ENCODE measurements around the gene AGRN. TPM values are rescaled to one million over a fixed set of nuclear protein-coding genes. Genes with fewer than 3 reads are reported as not detected.

AGRN gene
- total RNA-seq, 5 donors from 2014 or later (not counting 1 experiment from before 2014, with no cell fraction given) = 6.0 to 16.3 (median 9.9) TPM

GRCh38 chr1:998995-999724, 20.8 kb upstream of the AGRN start:
- Histone ChIP-seq H3K27me3 (replicated peaks in 1 of 2; ENCODE audit: control insufficient read depth in 2 of 2, extremely low read depth in 1 of 2, insufficient read depth in 2 of 2, low read length in 1 of 2) (peaks cover 2 to 87% of the 10 kb centered on the region in 2 experiments), H3K9me3 (no peaks in the 10 kb centered on the region), H3K27ac (ENCODE audit: low read length) (no peak overlapping the region), H3K4me3 (ENCODE audit: control insufficient read depth in 1 of 2, extremely low read depth in 1 of 2, low read length in 1 of 2) (peak overlapping the region; percentile 12 to 57), H3K36me3 (ENCODE audit: control insufficient read depth in 2 of 2, extremely low read depth in 1 of 2, insufficient read depth in 1 of 2, low read length in 1 of 2) (no peaks in the 10 kb centered on the region), H3K4me1 (ENCODE audit: control insufficient read depth in 1 of 2, extremely low read depth in 1 of 2, insufficient read depth in 2 of 2, low read length in 2 of 2) (peaks cover 9 to 55% of the 10 kb centered on the region in 2 experiments)
- H3K4me1 Mint-ChIP-seq = peaks cover 7 to 16% (median 13%) of the 10 kb centered on the region in 3 donors
- no peaks in the 10 kb centered on the region for H3K36me3 Mint-ChIP-seq
- ATAC-seq (replicated peaks in 1 of 4) = peak; percentile 5 to 20 (median 20)
- WGBS (ENCODE audit: insufficient coverage) = under 1% methylated on average over 86 of the region's 86 CpGs
- ChIA-PET POLR2A (no interaction called here), CTCF (no interaction called here)
- H3K9me3 Mint-ChIP-seq = no peaks in the 10 kb centered on the region
- H3K27ac Mint-ChIP-seq = no peak overlapping the region
- peak in 7 of 35 experiments; percentile 13 to 63 (median 43) for DNase-seq
- peaks cover 0 to 35% of the 10 kb centered on the region in 2 donors for H3K27me3 Mint-ChIP-seq
- peak overlapping the region; percentile 37 to 79 (median 50) for H3K4me3 Mint-ChIP-seq

GRCh38 chr1:999725-1000356, 20.1 kb upstream of the AGRN start, which contains the start of gene HES4:
HES4 (minus strand) TSS chr1:1000097; CDS start chr1:999973, 124 bp downstream.
- Histone ChIP-seq H3K27me3 (replicated peaks in 1 of 2; ENCODE audit: control insufficient read depth in 2 of 2, extremely low read depth in 1 of 2, insufficient read depth in 2 of 2, low read length in 1 of 2) (peaks cover 2 to 87% of the 10 kb centered on the region in 2 experiments), H3K4me1 (ENCODE audit: control insufficient read depth in 1 of 2, extremely low read depth in 1 of 2, insufficient read depth in 2 of 2, low read length in 2 of 2) (peaks cover 9 to 60% of the 10 kb centered on the region in 2 experiments), H3K9me3 (no peaks in the 10 kb centered on the region), H3K36me3 (ENCODE audit: control insufficient read depth in 2 of 2, extremely low read depth in 1 of 2, insufficient read depth in 1 of 2, low read length in 1 of 2) (no peaks in the 10 kb centered on the region), H3K27ac (ENCODE audit: low read length) (no peak within 1 kb of the TSS), H3K4me3 (ENCODE audit: control insufficient read depth in 1 of 2, extremely low read depth in 1 of 2, low read length in 1 of 2) (peak within 1 kb of the TSS; percentile 46 to 62)
- ATAC-seq (replicated peaks in 1 of 4) = peak; percentile 47 to 67 (median 58)
- WGBS (ENCODE audit: insufficient coverage) = under 1% methylated on average over 94 of the region's 95 CpGs
- Mint-ChIP-seq H3K36me3 (no peaks in the 10 kb centered on the region), H3K4me3 (peak within 1 kb of the TSS; percentile 58 to 79 (median 72)), H3K27ac (no peak within 1 kb of the TSS), H3K4me1 (peaks cover 11 to 21% (median 17%) of the 10 kb centered on the region in 3 donors), H3K27me3 (peaks cover 2 to 36% of the 10 kb centered on the region in 2 donors), H3K9me3 (no peaks in the 10 kb centered on the region)
- CTCF ChIA-PET = no interaction called here
- DNase-seq = peak in 29 of 35 experiments; percentile 41 to 77 (median 54)
- POLR2A ChIA-PET = no interaction called here

- CTCF ChIA-PET = no interaction called here
- H3K27me3 ChIP-seq (replicated peaks in 1 of 2; ENCODE audit: control insufficient read depth in 2 of 2, extremely low read depth in 1 of 2, insufficient read depth in 2 of 2, low read length in 1 of 2) = peaks cover 2 to 87% of the 10 kb centered on the region in 2 experiments
- peak in 3 of 4 experiments; percentile 8 to 61 (median 8) for ATAC-seq (replicated peaks in 1 of 4)
- Mint-ChIP-seq H3K4me3 (peak overlapping the region; percentile 58 to 79 (median 72)), H3K4me1 (peaks cover 16 to 27% (median 20%) of the 10 kb centered on the region in 3 donors), H3K27ac (no peak overlapping the region), H3K9me3 (no peaks in the 10 kb centered on the region), H3K27me3 (peaks cover 7 to 36% of the 10 kb centered on the region in 2 donors), H3K36me3 (no peaks in the 10 kb centered on the region)
- peak in 32 of 35 experiments; percentile 57 to 89 (median 74) for DNase-seq
- peak overlapping the region; percentile 46 to 62 for H3K4me3 ChIP-seq (ENCODE audit: control insufficient read depth in 1 of 2, extremely low read depth in 1 of 2, low read length in 1 of 2)
- no peaks in the 10 kb centered on the region for H3K36me3 ChIP-seq (ENCODE audit: control insufficient read depth in 2 of 2, extremely low read depth in 1 of 2, insufficient read depth in 1 of 2, low read length in 1 of 2)
- H3K9me3 ChIP-seq = no peaks in the 10 kb centered on the region
- no peak overlapping the region for H3K27ac ChIP-seq (ENCODE audit: low read length)
- H3K4me1 ChIP-seq (ENCODE audit: control insufficient read depth in 1 of 2, extremely low read depth in 1 of 2, insufficient read depth in 2 of 2, low read length in 2 of 2) = peaks cover 9 to 66% of the 10 kb centered on the region in 2 experiments
- POLR2A ChIA-PET = no interaction called here
- 1% methylated on average over 74 of the region's 75 CpGs for WGBS (ENCODE audit: insufficient coverage)
These were observed 19.4 kb upstream of the AGRN start for GRCh38 chr1:1000357-1001056.

- Histone ChIP-seq H3K36me3 (ENCODE audit: control insufficient read depth in 2 of 2, extremely low read depth in 1 of 2, insufficient read depth in 1 of 2, low read length in 1 of 2) (no peaks in the 10 kb centered on the region), H3K27ac (ENCODE audit: low read length) (no peak overlapping the region), H3K4me1 (ENCODE audit: control insufficient read depth in 1 of 2, extremely low read depth in 1 of 2, insufficient read depth in 2 of 2, low read length in 2 of 2) (peaks cover 9 to 62% of the 10 kb centered on the region in 2 experiments), H3K4me3 (ENCODE audit: control insufficient read depth in 1 of 2, extremely low read depth in 1 of 2, low read length in 1 of 2) (peak overlapping the region; percentile 11 to 62), H3K27me3 (replicated peaks in 1 of 2; ENCODE audit: control insufficient read depth in 2 of 2, extremely low read depth in 1 of 2, insufficient read depth in 2 of 2, low read length in 1 of 2) (peaks cover 2 to 87% of the 10 kb centered on the region in 2 experiments), H3K9me3 (no peaks in the 10 kb centered on the region)
- 3% methylated on average over 53 of the region's 58 CpGs for WGBS (ENCODE audit: insufficient coverage)
- H3K27ac Mint-ChIP-seq = no peak overlapping the region
- ATAC-seq (replicated peaks in 1 of 4) (peak in 1 of 4 experiments; percentile 4), DNase-seq (peak in 2 of 35 experiments; percentile 4 to 24)
- H3K36me3 Mint-ChIP-seq = no peaks in the 10 kb centered on the region
- POLR2A ChIA-PET = no interaction called here
- peaks cover 14 to 22% (median 18%) of the 10 kb centered on the region in 3 donors for H3K4me1 Mint-ChIP-seq
- H3K4me3 Mint-ChIP-seq = peak overlapping the region; percentile 58 to 79 (median 72)
- no peaks in the 10 kb centered on the region for H3K9me3 Mint-ChIP-seq
- peaks cover 7 to 36% of the 10 kb centered on the region in 2 donors for H3K27me3 Mint-ChIP-seq
- CTCF ChIA-PET = no interaction called here
These were observed 18.7 kb upstream of the AGRN start for GRCh38 chr1:1001057-1001783.

GRCh38 chr1:1003618-1004419, 16.1 kb upstream of the AGRN start:
- ChIA-PET POLR2A (no interaction called here), CTCF (interaction anchor here (0.5 to 0.6 kb wide), 3 partner anchors 9 to 773 kb away, joined by 5 to 6 read pairs (median 5); no protein-coding TSS in a partner anchor)
- Histone ChIP-seq H3K4me1 (ENCODE audit: control insufficient read depth in 1 of 2, extremely low read depth in 1 of 2, insufficient read depth in 2 of 2, low read length in 2 of 2) (peaks cover 9 to 44% of the 10 kb centered on the region in 2 experiments), H3K27me3 (replicated peaks in 1 of 2; ENCODE audit: control insufficient read depth in 2 of 2, extremely low read depth in 1 of 2, insufficient read depth in 2 of 2, low read length in 1 of 2) (peaks cover 2 to 73% of the 10 kb centered on the region in 2 experiments), H3K4me3 (ENCODE audit: control insufficient read depth in 1 of 2, extremely low read depth in 1 of 2, low read length in 1 of 2) (no peak overlapping the region), H3K9me3 (no peaks in the 10 kb centered on the region), H3K27ac (ENCODE audit: low read length) (no peak overlapping the region), H3K36me3 (ENCODE audit: control insufficient read depth in 2 of 2, extremely low read depth in 1 of 2, insufficient read depth in 1 of 2, low read length in 1 of 2) (no peaks in the 10 kb centered on the region)
- peaks cover 12 to 17% (median 15%) of the 10 kb centered on the region in 3 donors for H3K4me1 Mint-ChIP-seq
- no peak for ATAC-seq (replicated peaks in 1 of 4)
- no peak for DNase-seq
- H3K9me3 Mint-ChIP-seq = no peaks in the 10 kb centered on the region
- H3K36me3 Mint-ChIP-seq = no peaks in the 10 kb centered on the region
- no peak overlapping the region for H3K27ac Mint-ChIP-seq
- H3K4me3 Mint-ChIP-seq = no peak overlapping the region
- H3K27me3 Mint-ChIP-seq = peaks cover 7 to 39% of the 10 kb centered on the region in 2 donors
- 89% methylated on average over 3 of the region's 22 CpGs for WGBS (ENCODE audit: insufficient coverage)
